Brain microvascular endothelial cell (primary cell): Measurements from ENCODE around the gene CTNS.

Experiments used
- DNase-seq: peaks from one replicate; pipeline ENCODE4 v3.0.0-alpha.2; 2020
- H3K27ac ChIP-seq: fragments of 250-450 bp; sonication (Bioruptor Pico); 2 replicates; pipeline ENCODE4 v1.5.1; 2020; ENCODE audit warnings: mild to moderate bottlenecking, moderate library complexity
- H3K27me3 ChIP-seq: fragments of 250-450 bp; sonication (Bioruptor Pico); replicated peaks from 2 replicates; pipeline ENCODE4 v1.5.1; 2020; ENCODE audit warnings: mild to moderate bottlenecking
- H3K36me3 ChIP-seq: fragments of 250-450 bp; sonication (Bioruptor Pico); replicated peaks from 2 replicates; pipeline ENCODE4 v1.5.1; 2020; ENCODE audit warnings: mild to moderate bottlenecking
- H3K4me3 ChIP-seq: 2 replicates; pipeline ENCODE4 v1.5.1; 2011; ENCODE audit warnings: low read depth, mild to moderate bottlenecking, control low read depth, low read length, moderate library complexity
- in situ Hi-C: cut with HindIII; loops from 2 replicates; pipeline ENCODE4 v1.10.0; 2017; ENCODE audit warnings: low sequenced_read_pairs, low pct_ligation_motif_present
- TF ChIP-seq, protein P1 (sequence below): IDR thresholded peaks from 2 replicates; pipeline ENCODE4 v1.5.1; 2011; ENCODE audit warnings: low read depth, mild to moderate bottlenecking, moderate library complexity, low read length, control low read depth, inconsistent platforms; ENCODE audit errors: missing control alignments

The CTNS gene

GRCh38 chr17:3641014-3641413, 4.5 kb downstream of the CTNS start:
- no peak overlapping the region for H3K4me3 ChIP-seq
- H3K36me3 ChIP-seq: peaks cover 7% of the 10 kb centered on the region
- DNase-seq: no peak
- in situ Hi-C loops: no loop called here
- TF ChIP-seq, protein P1, sequence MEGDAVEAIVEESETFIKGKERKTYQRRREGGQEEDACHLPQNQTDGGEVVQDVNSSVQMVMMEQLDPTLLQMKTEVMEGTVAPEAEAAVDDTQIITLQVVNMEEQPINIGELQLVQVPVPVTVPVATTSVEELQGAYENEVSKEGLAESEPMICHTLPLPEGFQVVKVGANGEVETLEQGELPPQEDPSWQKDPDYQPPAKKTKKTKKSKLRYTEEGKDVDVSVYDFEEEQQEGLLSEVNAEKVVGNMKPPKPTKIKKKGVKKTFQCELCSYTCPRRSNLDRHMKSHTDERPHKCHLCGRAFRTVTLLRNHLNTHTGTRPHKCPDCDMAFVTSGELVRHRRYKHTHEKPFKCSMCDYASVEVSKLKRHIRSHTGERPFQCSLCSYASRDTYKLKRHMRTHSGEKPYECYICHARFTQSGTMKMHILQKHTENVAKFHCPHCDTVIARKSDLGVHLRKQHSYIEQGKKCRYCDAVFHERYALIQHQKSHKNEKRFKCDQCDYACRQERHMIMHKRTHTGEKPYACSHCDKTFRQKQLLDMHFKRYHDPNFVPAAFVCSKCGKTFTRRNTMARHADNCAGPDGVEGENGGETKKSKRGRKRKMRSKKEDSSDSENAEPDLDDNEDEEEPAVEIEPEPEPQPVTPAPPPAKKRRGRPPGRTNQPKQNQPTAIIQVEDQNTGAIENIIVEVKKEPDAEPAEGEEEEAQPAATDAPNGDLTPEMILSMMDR: no peak
- H3K27me3 ChIP-seq: no peaks in the 10 kb centered on the region
- no peak overlapping the region for H3K27ac ChIP-seq

GRCh38 chr17:3641717-3642486, 5.3 kb downstream of the CTNS start:
- in situ Hi-C loops: no loop called here
- H3K27me3 ChIP-seq: no peaks in the 10 kb centered on the region
- no peak overlapping the region for H3K27ac ChIP-seq
- H3K4me3 ChIP-seq: no peak overlapping the region
- TF ChIP-seq, protein P1: no peak
- no peak for DNase-seq
- H3K36me3 ChIP-seq: peaks cover 7% of the 10 kb centered on the region

DNA sequence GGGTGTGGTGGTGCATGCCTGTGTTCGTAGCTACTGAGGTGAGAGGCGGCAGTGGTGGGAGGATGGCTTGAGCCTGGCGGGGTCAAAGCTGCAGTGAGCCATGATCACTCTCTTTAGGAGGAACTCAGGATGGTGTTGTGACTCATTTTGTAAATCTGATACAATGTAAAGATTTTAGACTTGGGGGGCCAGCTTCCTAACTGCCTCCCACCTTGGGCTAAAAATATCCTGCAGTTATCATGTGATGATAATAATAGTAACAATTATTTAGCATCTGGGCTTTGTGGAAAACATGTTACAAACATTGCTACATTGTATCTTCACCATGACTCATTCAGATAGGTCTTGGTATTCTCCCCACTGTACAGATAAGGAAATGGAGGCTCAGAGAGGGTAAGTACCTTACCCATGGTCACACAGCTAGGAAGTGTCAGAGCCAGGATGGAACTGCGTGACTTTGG, 7.4 kb downstream of the CTNS start:
- no peak for DNase-seq
- in situ Hi-C loops: no loop called here
- H3K27me3 ChIP-seq: no peaks in the 10 kb centered on the region
- no peak overlapping the region for H3K4me3 ChIP-seq
- no peak overlapping the region for H3K27ac ChIP-seq
- peaks cover 25% of the 10 kb centered on the region for H3K36me3 ChIP-seq
- TF ChIP-seq, protein P1: no peak

- H3K4me3 ChIP-seq: no peak overlapping the region
- H3K36me3 ChIP-seq: peaks cover 25% of the 10 kb centered on the region
- no peaks in the 10 kb centered on the region for H3K27me3 ChIP-seq
- DNase-seq: no peak
- TF ChIP-seq, protein P1: no peak
- no peak overlapping the region for H3K27ac ChIP-seq
- in situ Hi-C loops: no loop called here
Observed at GRCh38 chr17:3645310-3645709, 8.8 kb downstream of the CTNS start.

DNA sequence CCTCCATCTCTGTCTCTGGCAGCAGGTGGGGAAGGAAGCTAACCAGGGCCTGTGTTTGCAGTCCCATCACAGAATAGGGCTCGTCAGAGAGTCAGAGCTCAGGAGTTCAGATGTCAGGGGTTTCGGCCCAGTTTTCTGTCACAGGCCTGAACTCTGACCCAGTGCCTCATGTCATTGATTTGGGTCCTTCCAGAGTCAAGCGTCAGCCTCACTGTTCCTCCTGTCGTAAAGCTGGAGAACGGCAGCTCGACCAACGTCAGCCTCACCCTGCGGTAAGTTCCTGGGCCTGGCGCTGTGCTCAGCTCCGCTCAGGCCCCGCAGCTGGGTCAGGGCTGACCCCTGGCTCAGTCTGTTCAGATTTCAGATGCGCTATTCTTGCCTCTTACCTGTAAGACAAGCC, 10.7 kb downstream of the CTNS start:
- TF ChIP-seq, protein P1: no peak
- in situ Hi-C loops: no loop called here
- Histone ChIP-seq H3K4me3 (no peak overlapping the region), H3K27ac (no peak overlapping the region), H3K27me3 (no peaks in the 10 kb centered on the region), H3K36me3 (peaks cover 25% of the 10 kb centered on the region)
- no peak for DNase-seq
